ENCODE data around the gene GLYATL1.
A peak's percentile ranks its signal among the peaks of the same experiment; 100 is the strongest.

GLYATL1 gene

DNA sequence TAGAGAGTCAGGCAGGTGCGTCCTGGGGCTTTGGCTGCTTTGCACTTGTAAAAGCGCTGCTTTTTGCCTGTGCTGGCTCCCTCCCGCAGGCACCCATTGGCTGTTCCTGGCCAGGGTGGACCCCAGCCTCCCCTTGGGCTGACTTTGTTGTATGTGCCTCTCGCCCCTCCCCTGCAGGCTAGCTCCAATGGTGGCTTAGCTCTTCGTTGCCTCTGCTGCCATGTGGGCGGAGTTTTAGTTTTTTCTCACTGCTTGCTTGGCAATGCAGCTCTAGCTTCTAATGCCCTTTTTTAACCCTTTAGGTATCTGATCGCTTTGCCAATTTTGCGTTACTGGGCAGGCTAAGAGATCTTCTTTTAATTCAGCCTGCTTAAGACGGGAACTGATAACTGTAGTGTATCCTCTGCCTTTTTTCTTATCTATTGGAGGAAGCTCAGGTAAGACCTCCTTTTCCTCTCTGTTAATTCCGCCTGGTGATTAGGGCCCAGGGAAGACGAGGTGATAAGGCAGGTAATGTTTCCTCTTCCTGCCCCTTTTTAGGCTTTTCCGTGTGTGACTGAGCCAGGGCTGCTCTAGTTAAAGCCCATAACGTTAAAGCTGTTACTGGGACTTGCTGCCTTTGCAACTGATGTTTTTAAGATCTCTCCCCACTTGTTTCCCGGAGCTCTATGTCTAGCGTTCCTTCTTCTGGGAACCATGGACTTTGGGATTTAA, 11.7 kb upstream of the GLYATL1 start:
- no peak for DNase-seq

DNA sequence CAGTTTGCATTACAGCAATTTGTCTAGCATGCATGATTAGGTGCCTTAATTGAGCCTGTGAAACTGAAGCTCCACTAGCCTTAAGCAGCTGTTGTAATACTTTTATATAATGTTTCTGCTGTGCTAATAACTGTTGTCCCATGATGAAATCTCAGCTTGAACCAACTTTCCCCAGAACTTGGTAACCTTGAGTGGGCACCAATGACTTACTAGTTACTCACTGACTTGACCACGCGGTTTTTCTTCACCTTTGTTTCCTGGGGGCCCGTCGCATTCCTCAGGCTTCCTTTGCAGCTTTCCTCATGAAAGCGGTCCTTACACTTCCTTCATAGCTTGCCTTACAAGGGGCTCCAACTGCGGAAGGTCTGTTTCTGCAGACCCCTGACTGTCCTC, 11.2 kb upstream of the GLYATL1 start:
- no peak for DNase-seq

DNA sequence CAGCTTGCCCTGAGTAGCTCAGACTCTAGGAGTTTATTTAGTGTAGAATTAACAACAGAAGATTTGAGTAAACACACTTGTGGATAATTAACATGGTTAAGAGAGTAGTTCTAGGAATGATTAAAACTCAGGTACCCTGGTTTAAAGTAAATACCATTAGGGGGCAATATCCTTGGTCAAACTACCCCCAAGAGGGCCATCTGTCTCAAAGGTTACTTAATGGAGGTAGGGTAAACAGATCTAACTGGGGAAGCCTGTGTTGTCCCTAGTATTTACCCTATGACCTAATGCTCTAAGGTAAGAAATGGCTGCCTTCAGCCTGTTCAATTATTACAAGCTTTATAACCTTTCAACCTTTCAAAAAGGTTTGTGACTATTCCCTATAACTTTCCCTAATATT, 10.6 kb upstream of the GLYATL1 start:
- no peak for DNase-seq

DNA sequence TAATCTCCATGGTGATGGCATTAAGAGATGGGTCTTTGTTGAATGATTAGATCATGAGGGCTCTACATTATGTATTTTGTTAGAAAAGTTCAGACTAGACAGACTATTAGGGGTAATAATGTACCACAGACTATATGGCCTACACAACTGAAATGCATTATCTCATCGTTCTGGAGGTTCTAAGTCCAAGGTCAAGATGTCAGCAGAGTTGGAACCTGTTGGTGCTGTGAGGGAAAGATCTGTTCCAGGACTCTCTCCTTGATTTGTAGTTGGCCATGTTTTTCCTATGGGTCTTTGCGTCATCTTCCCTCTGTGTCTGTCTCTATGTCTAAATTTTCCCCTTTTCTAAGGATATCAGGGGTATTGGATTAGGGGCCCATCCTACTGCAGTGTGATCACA, 8.4 kb upstream of the GLYATL1 start:
- no peak for DNase-seq

DNA sequence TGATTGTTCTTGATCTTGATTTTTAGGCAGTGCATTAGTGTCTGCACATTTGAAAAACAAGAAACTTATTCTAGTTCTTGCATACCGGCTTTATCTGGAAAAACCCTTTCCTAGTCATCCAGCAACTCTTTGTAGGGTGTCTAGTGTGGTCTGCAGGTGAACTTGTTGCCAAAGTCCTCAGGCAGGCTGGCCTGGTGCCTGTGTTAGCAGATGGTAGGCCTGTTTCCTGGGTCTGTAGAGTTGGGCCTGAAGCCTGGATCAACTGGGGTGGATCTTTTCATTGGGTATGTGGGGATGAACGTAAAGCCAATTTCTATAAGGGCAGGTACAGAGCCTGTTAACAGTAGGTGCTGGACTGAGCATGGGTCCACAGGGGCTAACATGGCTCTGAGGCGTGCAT, 5.6 kb upstream of the GLYATL1 start:
- DNase-seq = no peak

DNA sequence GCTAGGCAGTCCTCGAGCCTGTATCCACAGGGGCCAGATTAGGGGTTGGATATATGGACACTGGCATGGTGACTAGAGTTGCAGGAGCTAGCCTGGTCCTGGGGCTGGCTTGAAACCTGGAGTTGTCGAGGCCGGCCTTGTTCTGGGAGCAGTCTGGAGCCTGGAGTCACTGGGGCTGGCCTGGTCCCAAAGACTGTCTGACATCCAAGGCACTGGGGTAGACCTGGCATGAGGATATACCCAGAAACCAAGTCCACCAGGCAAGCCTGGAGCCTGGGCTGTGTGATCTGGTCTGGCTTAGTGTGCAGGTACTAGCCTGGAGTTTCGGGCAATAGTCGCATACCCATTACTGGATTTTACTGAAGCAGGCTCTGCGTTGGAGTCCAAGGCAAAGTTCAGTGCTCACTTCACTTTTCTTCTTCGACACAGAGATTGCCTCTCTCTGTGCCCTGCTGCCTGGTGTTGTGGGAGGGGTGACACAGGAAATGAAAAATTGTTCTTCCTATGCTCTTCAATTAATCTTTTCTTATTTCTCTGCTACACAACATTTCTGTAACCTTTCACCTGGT, 4.3 kb upstream of the GLYATL1 start:
- DNase-seq = no peak

DNA sequence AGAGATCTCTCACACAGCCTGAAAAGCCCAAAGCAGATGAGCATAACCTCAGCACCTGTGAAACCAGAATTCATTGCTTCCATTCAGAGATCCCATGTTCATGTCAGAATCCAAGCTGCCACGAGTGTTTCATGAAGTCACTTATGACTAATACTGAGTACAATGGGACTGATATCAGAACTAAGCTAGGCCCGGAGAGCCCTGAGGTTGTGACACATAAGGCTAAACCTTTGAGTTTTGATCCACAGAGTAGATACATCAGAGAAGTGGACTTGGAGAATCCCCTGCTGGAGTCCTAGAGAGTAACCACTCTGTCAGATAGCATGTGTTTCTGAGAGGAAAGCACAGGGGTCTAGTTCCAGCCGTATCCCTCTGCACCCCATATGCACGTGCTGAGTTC, 890 bp upstream of the GLYATL1 start:
- no peak for DNase-seq

DNA sequence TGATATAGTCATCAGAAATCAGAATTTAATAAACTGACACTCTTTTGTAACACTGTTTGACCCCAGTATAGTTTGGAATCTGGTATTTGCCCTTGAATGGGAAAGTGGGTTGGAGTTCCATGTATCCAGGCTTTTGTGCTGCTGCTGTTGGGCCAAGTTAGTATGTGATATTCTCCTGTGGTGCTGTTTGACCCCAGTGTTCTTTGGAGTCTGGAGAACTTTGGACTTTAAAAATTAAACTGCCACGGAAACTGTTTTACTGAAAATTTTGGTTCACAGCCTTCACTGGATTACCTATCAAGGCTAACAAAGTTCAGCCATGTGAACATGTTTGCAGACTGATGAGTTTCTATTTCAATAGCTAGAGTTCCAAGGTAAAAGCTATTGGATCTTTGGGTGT, 740 bp downstream of the GLYATL1 start:
- DNase-seq = no peak

DNA sequence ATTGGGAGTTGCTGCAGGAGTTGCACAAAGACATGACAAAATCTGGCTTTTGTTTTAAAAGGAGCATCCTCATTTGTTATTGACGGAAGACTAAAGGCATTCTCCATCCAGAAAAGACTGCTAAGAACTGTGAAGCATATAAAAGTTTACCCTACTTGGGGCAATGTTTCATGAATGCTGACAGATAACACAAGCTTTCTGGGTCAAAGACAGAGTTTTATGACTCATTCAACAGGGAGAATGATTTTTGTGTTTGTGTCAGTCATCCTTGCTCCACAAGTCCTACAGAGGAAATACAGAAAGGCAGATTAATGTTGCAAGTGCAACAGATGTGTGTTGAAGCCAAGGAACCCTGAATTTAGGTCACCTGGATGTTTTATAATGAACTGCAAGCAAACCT, 2.5 kb downstream of the GLYATL1 start:
- no peak for DNase-seq

DNA sequence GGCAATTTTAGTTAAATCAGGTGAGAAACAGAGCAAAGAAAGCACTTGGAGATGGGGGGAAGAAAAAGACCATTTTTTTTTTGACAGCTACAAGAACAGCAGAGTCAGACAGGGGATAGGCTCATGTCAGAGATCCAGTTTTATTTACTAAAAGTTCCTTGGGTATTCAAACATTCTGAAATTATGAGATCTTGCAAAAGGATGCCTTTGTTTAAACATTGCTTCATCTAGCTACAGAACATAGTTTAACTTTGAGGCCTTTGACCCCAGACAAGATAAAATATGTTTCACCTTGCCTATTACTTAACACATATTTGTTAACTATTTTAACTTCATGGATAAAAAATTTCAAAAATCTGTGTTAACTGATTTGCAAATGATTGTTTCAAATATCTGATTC, 6.4 kb downstream of the GLYATL1 start:
- DNase-seq = no peak

DNA sequence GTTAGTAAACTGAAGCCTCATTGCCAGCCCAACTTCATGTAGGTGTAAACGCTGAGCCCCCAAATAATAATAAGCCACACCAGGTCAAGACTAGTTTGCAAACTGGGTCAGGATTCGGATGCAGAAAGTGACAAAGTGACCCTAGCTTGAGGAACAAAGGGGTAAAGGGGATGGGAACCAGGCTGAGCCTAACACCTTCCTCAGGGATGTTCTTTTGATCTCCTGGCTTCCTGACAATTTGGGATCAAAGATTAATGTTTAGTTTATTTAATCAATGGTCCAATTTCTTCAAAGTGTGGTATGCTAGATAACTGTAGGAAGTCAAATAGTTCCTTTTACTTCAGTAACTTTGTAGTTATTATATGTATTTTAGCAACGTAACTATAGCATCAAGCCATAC, 9.9 kb downstream of the GLYATL1 start:
- no peak for DNase-seq

DNA sequence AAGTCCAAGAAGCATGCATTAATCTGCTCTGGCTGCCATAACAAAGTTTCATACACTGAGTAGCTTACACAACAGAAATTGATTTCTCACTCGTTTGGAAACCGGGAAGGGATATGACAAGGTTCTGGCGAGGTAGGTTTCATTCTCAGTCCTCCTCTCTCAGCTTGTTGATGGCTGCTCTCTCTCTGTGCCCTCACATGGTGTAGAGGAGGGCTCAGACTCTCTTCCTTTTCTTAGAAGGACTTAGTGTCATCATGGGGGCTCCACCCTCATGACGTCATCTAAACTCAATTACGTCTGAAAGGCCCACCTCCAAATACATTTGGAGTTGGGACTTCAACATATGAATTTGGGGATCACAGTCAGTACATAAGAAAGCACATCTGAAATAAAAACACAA, 18.6 kb downstream of the GLYATL1 start:
- no peak for DNase-seq

DNA sequence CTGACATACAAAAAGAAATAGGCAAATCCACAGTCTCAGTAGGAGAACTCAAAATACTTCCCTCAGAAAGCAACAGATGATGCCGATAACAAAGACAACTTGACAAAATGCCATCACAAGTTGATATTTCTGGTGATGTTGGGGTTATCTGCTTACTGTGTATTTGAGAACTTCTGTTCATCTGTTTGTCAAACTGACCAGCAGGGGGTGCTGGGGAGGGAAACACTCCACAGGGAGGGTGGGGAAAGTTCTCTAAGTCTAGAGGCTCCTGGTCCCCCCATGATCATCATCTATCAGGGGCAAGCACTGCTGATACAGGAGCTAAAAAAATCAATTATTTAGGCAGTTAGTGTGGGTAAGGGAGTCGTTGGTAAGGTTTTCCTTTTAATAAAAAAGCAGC, 19.2 kb downstream of the GLYATL1 start:
- DNase-seq = peak in 1 of 2 experiments; percentile 14

DNA sequence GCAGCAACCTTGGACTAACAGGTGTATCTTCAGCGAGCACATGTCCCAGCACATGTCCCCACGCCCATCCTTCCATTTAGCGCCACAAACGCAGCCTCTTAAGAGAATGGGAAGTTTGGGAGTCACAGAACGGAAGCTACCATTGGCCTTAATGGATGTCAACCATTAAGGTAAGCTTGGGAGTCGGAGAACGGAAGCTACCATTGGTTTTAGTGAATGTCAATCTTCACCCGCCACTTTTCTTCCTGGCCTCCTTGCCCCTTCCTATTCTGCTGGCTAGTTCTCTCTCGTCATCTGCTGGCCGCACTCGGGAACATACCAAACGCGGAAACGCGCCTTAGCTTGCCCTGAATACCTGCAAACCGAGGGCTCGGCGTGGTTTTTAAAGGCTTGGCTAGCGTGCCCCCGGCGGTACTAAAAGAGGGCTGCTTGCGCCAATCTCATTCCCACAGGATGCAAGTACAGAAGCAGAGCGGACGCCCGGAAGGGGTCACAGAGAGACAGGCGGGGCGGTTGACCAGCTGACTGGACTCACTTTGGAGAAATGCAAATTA, 24.3 kb downstream of the GLYATL1 start:
- DNase-seq = no peak

DNA sequence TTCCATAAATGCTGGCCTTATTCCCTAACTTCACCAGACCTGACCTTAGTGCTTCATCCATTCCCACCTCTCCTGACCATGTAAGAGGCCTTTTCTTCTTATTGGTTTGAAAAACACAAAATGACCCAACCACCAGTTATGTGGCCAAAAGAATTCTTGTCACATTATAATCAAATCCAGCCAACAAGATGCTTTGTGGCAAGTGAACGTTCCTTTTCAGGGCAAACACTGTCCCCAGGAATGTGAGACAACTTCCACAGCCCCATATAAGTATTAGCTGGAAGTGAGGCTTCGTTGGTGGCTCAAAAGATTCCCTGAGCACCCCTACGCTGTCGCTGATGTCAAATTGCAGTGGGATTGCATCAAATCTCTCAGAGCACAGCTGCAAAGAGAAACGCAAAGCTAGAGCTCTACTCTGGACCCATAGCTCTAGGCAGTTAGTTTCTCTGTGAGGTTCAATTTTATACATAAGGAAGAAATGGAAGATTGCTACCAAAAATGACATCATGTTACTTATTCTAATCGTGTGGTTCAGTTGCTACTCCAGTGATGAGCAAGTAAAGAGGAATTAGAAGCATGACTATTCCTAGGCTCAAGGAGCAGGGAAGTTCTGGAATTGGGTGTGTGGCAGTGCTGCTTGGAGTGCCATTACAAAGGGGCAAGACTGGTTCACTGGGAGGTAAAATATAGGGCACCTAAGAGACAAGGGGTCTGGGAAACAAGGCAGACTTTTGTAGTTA, 26.1 kb downstream of the GLYATL1 start:
- DNase-seq = no peak

DNA sequence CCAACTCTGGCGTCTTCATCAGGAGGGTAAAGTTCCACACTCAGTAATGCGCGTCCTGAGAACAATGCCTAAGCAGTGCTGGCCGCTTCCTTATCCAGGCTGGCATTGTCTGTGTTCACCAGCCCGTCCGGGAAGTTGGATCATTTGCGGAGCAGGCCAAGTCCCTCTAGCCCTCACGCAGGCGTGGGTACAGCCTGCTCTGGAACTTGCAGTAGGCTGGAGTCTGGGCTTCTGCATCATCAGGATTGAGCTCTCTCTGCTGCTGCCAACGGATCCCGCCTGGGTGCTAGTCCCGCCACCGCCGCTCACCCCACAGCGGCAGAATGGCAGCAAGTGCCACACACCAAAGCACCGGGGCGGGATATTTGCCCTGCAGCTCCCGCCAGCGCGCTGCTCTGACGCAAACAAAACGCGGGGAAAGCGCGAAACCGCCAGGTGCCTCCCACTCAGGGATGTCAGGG, 29.0 kb downstream of the GLYATL1 start:
- no peak for DNase-seq

DNA sequence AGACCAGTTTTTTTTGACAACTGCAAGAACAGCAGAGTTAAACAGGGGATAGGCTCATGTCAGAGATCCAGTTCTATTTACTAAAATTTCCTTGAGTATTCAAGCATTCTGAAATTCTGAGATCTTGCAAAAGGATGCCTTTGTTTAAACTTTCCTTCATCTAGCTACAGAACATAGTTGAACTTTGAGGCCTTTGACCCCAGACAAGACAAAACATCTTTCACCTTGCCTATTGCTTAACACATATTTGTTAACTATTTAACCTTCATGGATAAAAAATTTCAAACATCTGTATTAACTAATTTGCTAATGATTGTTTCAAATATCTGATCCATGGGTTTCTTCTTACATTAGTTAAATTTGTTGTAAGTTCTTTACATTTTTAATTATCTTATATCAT, 38.2 kb downstream of the GLYATL1 start:
- DNase-seq = no peak

DNA sequence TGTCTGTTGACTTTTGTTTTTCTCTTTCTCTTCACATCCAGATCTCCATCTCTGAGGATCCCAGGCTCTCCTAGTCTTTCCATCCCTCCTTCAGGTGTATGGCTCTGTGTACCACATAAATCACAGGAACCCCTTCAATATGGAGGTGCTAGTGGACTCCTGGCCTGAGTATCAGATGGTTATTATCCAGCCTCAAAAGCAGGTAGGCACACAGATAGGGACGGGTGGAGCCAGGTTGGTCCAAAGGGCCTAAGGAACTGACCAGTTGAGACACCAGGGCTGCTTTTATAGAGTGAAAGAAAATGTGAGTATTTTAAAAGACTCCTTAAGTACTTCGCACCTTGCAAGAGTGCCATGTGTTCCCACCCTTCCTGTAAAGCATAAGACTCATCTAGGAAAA, 39.9 kb downstream of the GLYATL1 start:
- DNase-seq = no peak

DNA sequence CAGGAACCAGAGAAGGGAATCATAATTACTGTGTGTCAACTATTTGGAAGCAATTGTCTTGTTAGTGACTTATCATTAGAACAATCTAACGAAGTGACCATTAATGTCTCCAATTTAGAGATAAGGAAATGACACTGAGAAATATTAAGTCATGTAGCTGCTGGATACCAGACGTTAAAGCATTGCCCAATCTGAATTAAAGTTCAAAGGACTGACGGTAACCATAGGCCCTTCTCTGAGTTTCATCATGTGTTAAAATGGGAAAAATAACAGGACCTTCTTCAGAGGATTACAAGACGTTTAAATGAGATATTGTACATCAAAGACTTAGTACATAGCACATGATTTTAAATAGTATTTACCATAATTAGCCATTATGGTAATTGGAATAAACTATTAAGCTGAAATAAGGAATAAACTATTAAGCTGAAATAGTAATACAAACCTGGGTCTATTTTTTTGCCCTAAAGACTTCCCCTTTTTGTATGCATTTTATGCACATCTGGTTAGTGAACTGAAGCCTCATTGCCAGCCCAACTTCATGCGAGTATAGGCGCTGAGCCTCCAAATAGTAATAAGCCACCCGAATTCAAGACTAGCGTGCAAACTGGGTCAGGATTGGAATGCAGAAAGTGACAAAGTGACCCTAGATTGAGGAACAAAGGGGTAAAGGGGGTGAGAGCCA, 41.0 kb downstream of the GLYATL1 start:
- no peak for DNase-seq

DNA sequence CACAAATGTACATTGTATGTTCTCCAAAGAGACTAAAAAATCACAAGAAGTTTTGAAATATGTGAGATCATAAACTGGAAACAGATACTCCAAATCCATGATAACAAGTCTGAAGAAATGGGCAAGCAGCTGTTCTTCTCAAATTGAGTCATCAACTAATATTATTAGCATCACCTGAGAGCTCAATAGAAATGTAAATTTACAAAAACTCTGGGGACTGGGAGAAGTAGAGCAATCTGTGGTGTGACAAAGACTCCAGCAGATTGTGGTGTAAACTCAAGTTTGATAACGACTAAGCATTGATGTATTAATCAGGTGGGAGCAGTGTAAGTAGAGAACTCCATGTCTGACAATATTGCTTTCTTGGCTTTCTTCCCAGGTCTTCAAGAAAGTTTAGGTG, 53.2 kb downstream of the GLYATL1 start:
- no peak for DNase-seq

DNA sequence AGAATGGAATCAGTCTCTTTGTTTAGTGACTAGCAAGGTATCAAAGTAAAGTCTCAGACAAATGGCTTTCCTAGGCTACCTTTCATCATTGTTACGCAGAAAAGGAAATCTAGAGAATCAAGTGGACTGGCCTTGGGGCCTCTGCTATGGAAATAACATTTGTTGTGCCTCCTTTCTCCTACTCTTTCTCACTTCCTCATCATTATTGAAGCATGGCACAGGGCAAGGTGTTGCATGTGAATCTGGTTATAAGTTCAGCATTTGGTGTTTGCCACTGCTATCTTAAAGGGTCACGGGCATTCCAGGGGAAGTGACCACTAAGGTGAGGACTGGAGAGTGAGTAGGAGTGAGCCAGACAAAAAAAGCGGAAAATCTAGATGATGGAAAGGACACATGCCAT, 54.9 kb downstream of the GLYATL1 start:
- no peak for DNase-seq

DNA sequence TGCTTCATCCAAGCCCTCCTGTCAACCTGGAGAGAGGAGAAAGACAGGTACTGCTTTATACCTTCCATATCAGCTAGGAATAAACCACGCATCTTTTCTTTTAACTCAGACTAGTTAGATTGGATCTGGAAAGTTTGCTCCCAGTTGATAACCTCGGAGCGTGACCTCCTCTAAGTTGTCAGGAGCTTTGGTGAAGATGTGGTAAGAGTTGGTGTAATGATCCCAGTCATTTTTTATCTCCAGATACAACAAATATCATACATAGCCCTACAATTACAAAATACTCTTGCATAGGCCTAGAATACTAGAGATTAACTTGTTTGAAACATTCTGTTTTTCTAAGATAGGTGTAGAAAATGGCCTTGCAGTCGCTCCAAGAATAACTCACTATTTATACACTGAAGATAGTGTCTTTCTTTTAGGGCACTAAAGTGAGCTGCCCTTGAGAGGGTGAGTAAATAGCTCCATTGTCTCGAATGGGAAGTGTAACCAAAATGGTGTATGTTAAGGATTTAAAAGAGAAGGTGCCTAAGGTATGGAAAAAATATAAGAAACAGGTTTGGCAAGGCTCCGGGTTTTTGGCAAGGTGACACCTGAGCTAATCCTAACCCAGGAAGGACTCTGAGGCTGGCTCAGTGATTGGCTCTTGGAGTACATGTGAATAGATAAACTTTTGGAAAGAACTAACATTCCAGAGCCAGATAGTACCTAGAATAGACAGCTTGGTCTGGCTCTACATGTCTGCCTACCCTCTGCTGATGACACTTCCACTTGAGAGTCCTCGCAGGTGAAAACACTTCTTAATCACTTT, 59.4 kb downstream of the GLYATL1 start:
- DNase-seq = no peak

DNA sequence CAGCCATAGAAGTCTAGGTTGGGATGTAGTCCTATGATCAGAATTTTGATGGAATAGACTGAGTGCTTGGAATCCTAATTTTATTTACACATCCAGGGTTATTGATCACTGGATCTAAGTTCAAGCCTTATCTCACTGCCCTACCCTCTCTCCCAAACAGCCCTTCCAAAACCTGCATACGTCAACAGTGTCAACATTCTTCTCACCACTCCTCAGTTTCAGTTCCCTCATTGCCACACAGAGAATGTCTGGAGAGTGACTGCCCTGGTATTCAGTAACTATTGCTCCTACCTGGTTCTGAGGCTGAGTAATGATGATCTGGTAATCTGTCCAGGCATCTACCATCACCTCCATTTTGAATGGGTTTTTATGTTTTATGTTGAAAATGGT, 60.0 kb downstream of the GLYATL1 start:
- DNase-seq = no peak

Data from AML-193 (cell line).